AG08395 (cell line): ENCODE results near the gene PTPN2.
"Not testable (repeated sequence)": the region's sequence is repeated elsewhere in the genome, so short reads cannot be mapped to it uniquely, and the experiment has no call there.

Experiments
- DNase-seq: peaks from one replicate; pipeline ENCODE4 v3.0.0; 2012; ENCODE audit warnings: mixed read lengths, low spot score

The PTPN2 gene

GRCh38 chr18:12891561-12891960 is 7.5 kb upstream of the PTPN2 start:
- DNase-seq, result no peak

GRCh38 chr18:12890964-12891363 is 6.9 kb upstream of the PTPN2 start:
- no peak for DNase-seq

- DNase-seq, result no peak
These were observed 2.6 kb upstream of the PTPN2 start for GRCh38 chr18:12886498-12887126.

GRCh38 chr18:12885500-12885899 is 1.5 kb upstream of the PTPN2 start:
- DNase-seq, result no peak

- DNase-seq, result no peak
These were observed 628 bp upstream of the PTPN2 start for GRCh38 chr18:12884406-12885323.

- peak; percentile 52 for DNase-seq
These were observed 709 bp downstream of the PTPN2 start for GRCh38 chr18:12883372-12883683.

- DNase-seq, result peak; percentile 9
These were observed 1.3 kb downstream of the PTPN2 start for GRCh38 chr18:12882453-12883371.

GRCh38 chr18:12880541-12880910 is 3.5 kb downstream of the PTPN2 start:
- no peak for DNase-seq

- no peak for DNase-seq
These were observed 4.0 kb downstream of the PTPN2 start for GRCh38 chr18:12879840-12880540.

GRCh38 chr18:12874992-12875391 is 9.0 kb downstream of the PTPN2 start:
- DNase-seq, result not testable (repeated sequence)

GRCh38 chr18:12873961-12874567 is 10.0 kb downstream of the PTPN2 start:
- not testable (repeated sequence) for DNase-seq

GRCh38 chr18:12872408-12872807 is 11.6 kb downstream of the PTPN2 start:
- no peak for DNase-seq

- no peak for DNase-seq
These were observed 15.5 kb downstream of the PTPN2 start for GRCh38 chr18:12868576-12868975.

GRCh38 chr18:12867441-12868123 is 16.5 kb downstream of the PTPN2 start:
- no peak for DNase-seq

- DNase-seq, result no peak
These were observed 20.3 kb downstream of the PTPN2 start for GRCh38 chr18:12863687-12864216.

GRCh38 chr18:12862874-12863482 is 21.1 kb downstream of the PTPN2 start:
- DNase-seq, result no peak

- no peak for DNase-seq
These were observed 21.6 kb downstream of the PTPN2 start for GRCh38 chr18:12862467-12862866.

GRCh38 chr18:12861637-12862036 is 22.4 kb downstream of the PTPN2 start:
- DNase-seq, result no peak

GRCh38 chr18:12860530-12860929 is 23.5 kb downstream of the PTPN2 start:
- DNase-seq, result no peak

- no peak for DNase-seq
These were observed 25.0 kb downstream of the PTPN2 start for GRCh38 chr18:12858991-12859390.
